GM12864 (cell line): ENCODE results near the gene ZBTB16.

Experiments
- DNase-seq: peaks from one replicate; pipeline ENCODE4 v3.0.0-alpha.2; 2011; ENCODE audit warnings: low read depth
- H3K4me3 ChIP-seq: 2 replicates; pipeline ENCODE4 v1.5.1; 2011; ENCODE audit warnings: mild to moderate bottlenecking, low read depth, low read length, control low read depth
- CTCF ChIP-seq: IDR thresholded peaks from 2 replicates; pipeline ENCODE4 v1.5.1; 2011; ENCODE audit warnings: low read depth, mild to moderate bottlenecking, moderate library complexity, low read length, control low read depth, inconsistent platforms; ENCODE audit errors: missing control alignments

The ZBTB16 gene

GRCh38 chr11:114110123-114110522 lies 50.6 kb downstream of the ZBTB16 start:
- no peak for DNase-seq
- no peak for TF ChIP-seq CTCF
- no peak overlapping the region for H3K4me3 ChIP-seq

- no peak for TF ChIP-seq CTCF
- no peak for DNase-seq
- no peak overlapping the region for H3K4me3 ChIP-seq
Measured at GRCh38 chr11:114110952-114111947, 51.7 kb downstream of the ZBTB16 start.

GRCh38 chr11:114115451-114115928 lies 56.0 kb downstream of the ZBTB16 start:
- H3K4me3 ChIP-seq: no peak overlapping the region
- no peak for DNase-seq
- no peak for TF ChIP-seq CTCF

GRCh38 chr11:114116357-114116756 lies 56.8 kb downstream of the ZBTB16 start:
- no peak for DNase-seq
- H3K4me3 ChIP-seq: no peak overlapping the region
- no peak for TF ChIP-seq CTCF

GRCh38 chr11:114116800-114117199 lies 57.3 kb downstream of the ZBTB16 start:
- DNase-seq: no peak
- H3K4me3 ChIP-seq: no peak overlapping the region
- no peak for TF ChIP-seq CTCF

GRCh38 chr11:114120606-114121005 lies 61.1 kb downstream of the ZBTB16 start:
- no peak for TF ChIP-seq CTCF
- no peak for DNase-seq
- H3K4me3 ChIP-seq: no peak overlapping the region

GRCh38 chr11:114121138-114121537 lies 61.6 kb downstream of the ZBTB16 start:
- DNase-seq: no peak
- no peak overlapping the region for H3K4me3 ChIP-seq
- no peak for TF ChIP-seq CTCF
